B cell (primary cell): ENCODE measurements around the gene SERPINB7.

Experiments used
- CTCF ChIP-seq: fragments of 200-600 bp; IDR thresholded peaks from one replicate; pipeline ENCODE4 v1.8.0; 2022; ENCODE audit warnings: antibody characterized with exemption, mild to moderate bottlenecking
- EZH2 ChIP-seq: IDR thresholded peaks from 2 replicates; pipeline ENCODE4 v1.6.1; 2012; ENCODE audit warnings: borderline replicate concordance, low read depth, mild to moderate bottlenecking, moderate library complexity, low read length; ENCODE audit not compliant: insufficient read depth, poor library complexity, severe bottlenecking

GRCh38 chr18:63775166-63775730 lies at the start of gene SERPINB7:
- no peak for TF ChIP-seq CTCF
- TF ChIP-seq EZH2: no peak
